GM06990 (cell line): ENCODE measurements around the gene IQSEC1.
A peak's percentile ranks its signal among the peaks of the same experiment; 100 is the strongest.

ENCODE experiments used
- DNase-seq: peaks from one replicate; pipeline ENCODE4 v3.0.0-alpha.2; 2011; ENCODE audit not compliant: insufficient read length; ENCODE audit errors: extremely low read depth
- H3K27me3 ChIP-seq: replicated peaks from 2 replicates; pipeline ENCODE4 v1.6.0; 2011; ENCODE audit warnings: low read length; ENCODE audit not compliant: control insufficient read depth, insufficient read depth
- H3K36me3 ChIP-seq: 2 replicates; pipeline ENCODE4 v1.5.1; 2011; ENCODE audit warnings: low read length; ENCODE audit not compliant: control insufficient read depth, insufficient read depth
- H3K4me3 ChIP-seq: replicated peaks from 2 replicates; pipeline ENCODE4 v1.5.1; 2011; ENCODE audit warnings: low read depth, mild to moderate bottlenecking, control low read depth, low read length
- CTCF ChIP-seq: IDR thresholded peaks from 2 replicates; pipeline ENCODE4 v1.5.1; 2011; ENCODE audit warnings: low read length, control low read depth, mild to moderate bottlenecking, inconsistent platforms; ENCODE audit not compliant: insufficient read depth, poor library complexity, severe bottlenecking

The IQSEC1 gene

GRCh38 chr3:13022348-13023234, 50.6 kb downstream of the IQSEC1 start:
- Histone ChIP-seq H3K4me3 (peak overlapping the region; percentile 73), H3K36me3 (peaks cover 4% of the 10 kb centered on the region; the same call in 1 of the 2 replicates), H3K27me3 (no peaks in the 10 kb centered on the region)
- no peak for TF ChIP-seq CTCF
- peak; percentile 72 for DNase-seq

- DNase-seq: no peak
- peak; percentile 2 for TF ChIP-seq CTCF
- Histone ChIP-seq H3K36me3 (peaks cover 7% of the 10 kb centered on the region), H3K4me3 (peak overlapping the region; percentile 73), H3K27me3 (no peaks in the 10 kb centered on the region)
These were observed 51.8 kb downstream of the IQSEC1 start for GRCh38 chr3:13021141-13022114.

DNA sequence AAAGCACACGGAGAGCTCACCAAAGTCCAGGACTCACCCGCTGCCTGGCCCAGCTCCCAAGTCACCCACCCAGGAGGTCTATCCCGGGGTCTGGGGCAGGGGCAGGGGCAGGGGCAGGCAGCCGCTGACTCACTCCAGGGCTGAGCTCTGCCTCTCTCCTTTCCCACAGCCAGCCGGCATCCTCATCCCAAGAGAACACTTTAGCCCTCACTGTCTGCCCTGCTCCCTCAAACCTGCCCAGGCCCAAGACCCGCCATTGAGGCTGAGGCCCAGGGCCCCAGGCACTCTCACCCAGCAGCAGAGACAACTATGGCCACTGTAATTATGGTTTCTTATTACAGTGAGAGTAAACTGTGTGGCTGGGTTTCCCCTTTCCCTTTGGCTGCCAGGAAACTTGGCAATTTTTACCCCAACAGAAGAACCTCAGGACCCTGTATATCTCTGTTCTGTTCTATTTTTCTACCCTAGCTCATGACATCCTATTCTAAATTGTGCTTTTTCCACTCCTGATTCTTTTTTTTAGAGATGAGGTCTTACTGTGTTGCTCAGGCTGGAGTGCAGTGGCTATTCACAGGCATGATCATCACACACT, 53.0 kb downstream of the IQSEC1 start:
- peaks cover 7% of the 10 kb centered on the region for H3K36me3 ChIP-seq
- H3K4me3 ChIP-seq: peak overlapping the region; percentile 73
- no peaks in the 10 kb centered on the region for H3K27me3 ChIP-seq

GRCh38 chr3:13019243-13020095, 53.8 kb downstream of the IQSEC1 start:
- no peak for DNase-seq
- no peak for TF ChIP-seq CTCF
- Histone ChIP-seq H3K36me3 (peaks cover 7% of the 10 kb centered on the region), H3K27me3 (no peaks in the 10 kb centered on the region), H3K4me3 (peak overlapping the region; percentile 73)

More for the DNA sequence above, 53.0 kb downstream of the IQSEC1 start:
- DNase-seq: no peak
- no peak for TF ChIP-seq CTCF

DNA sequence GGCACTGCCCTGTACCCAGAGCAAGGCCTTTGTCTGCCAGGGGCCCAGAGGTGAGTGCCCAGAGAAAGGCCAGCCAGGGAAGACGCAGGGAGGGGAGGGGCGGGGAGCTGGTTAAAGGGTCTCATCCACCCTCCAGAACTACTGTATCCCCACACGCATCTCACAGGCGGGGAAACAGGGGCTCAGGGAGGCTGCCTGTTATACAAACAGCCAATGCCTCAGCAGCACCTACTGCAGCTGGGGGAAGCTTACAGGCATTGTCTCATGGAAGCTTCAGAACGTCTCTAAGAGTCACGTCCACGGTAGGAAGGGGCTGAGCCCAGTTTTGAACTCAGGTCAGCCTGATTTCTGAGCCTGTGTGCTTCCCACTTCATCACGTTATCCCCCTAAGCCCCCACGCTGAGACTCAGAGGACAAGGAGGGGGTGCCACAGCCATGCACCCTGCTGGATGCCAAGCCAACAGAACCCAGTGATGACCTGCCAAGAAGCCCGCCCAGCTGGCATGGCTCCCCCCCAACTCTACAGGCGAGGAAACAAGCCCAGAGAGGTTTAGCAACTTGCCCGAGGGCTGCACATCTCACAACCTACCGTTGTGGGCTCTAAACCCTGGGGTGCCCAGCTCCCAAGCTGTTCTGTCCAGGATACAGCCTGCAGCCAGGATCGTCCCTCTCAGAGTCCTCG, 54.5 kb downstream of the IQSEC1 start:
- no peak for TF ChIP-seq CTCF
- H3K36me3 ChIP-seq: peaks cover 7% of the 10 kb centered on the region
- DNase-seq: no peak
- no peaks in the 10 kb centered on the region for H3K27me3 ChIP-seq
- no peak overlapping the region for H3K4me3 ChIP-seq
